HG02763 (cell line): ENCODE measurements around the gene COG2.
"Not testable (repeated sequence)": the region's sequence is repeated elsewhere in the genome, so short reads cannot be mapped to it uniquely, and the experiment has no call there.

ENCODE experiments used
- ATAC-seq: cut with Tn5 transposase; IDR thresholded peaks from one replicate; pipeline ENCODE4 v1.9.1; 2021; ENCODE audit warnings: mild to moderate bottlenecking, moderate library complexity; ENCODE audit not compliant: unreplicated experiment

COG2 gene

GRCh38 chr1:230713547-230713914 lies 71.2 kb downstream of the COG2 start:
- ATAC-seq: no peak

GRCh38 chr1:230713915-230714764 lies 71.9 kb downstream of the COG2 start, which contains the start of gene AGT:
Gene AGT (minus strand): TSS chr1:230714122. CDS start chr1:230710823, 3,299 bp downstream.
- no peak for ATAC-seq

DNA sequence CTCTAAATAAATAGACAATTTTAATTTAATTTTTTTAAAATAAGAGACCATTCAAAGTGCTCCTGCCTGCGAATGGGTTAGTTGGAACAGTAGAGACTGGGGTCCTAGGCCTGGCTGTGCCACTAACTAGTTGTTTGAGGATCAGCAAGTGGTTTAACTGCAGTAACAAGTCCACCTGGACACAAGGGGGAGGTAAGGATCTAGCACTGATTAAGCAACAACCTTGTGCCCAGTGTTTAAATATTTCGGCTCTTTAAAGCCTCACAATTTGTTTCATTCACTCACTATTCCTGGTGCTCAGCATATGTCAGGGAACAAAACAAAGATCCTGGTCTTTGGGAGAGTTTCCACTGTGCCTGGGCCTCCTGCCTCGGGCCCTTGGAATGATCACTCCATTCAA lies 73.2 kb downstream of the COG2 start:
- no peak for ATAC-seq

- ATAC-seq: not testable (repeated sequence)
These were observed 74.2 kb downstream of the COG2 start for GRCh38 chr1:230716453-230716852.

GRCh38 chr1:230717251-230717650 lies 75.0 kb downstream of the COG2 start:
- no peak for ATAC-seq

DNA sequence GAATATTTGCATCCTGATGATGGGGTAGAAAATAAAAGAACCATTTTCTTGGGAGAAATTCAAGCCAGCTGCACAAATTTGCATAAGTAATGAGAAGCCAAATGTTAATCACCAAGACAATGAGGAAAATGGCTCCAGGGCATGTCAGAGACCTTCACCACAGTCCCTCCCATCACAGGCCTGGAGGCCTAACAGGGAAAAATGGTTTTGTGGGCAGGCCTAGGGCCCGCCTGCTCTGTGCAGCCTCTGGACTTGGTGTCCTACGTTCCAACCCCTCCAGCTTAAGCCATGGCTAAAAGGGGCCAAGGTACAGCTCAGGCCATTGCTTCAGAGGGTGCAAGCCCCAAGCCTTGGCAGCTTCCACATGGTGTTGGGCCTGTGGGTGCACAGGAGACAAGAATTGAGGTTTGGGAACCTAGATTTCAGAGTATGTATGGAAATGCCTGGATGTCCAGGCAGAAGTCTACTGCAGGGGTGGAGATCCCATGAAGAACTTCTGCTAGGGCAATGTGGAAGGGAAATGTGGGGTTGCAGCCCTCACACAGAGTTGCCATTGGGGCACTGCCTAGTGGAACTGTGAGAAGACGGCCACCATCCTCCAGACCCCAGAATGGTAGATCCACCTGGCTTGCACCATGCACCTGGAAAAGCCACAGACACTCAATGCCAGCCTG lies 79.7 kb downstream of the COG2 start:
- ATAC-seq: not testable (repeated sequence)

GRCh38 chr1:230725256-230726012 lies 83.2 kb downstream of the COG2 start:
- ATAC-seq: no peak

GRCh38 chr1:230728710-230729392 lies 86.6 kb downstream of the COG2 start:
- ATAC-seq: no peak

DNA sequence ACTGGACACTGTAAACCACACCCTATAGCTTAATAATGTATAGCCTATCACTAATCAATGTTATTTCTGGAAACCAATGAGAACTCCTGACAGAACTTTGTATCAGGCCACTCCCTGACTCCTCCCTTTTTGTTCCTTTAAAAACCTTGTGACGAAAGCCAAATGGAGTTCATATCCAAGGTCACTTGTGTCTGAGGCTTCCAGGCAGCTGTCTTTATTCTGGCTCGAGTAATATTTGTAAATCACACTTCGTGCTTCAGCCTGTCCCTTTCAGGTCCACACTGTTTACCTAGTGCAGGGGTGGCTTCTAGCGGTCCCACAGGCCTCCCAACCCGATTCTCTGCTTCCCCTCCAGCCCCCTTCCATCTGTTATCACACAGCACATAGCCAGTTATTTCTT lies 88.7 kb downstream of the COG2 start:
- no peak for ATAC-seq

- no peak for ATAC-seq
These were observed 93.2 kb downstream of the COG2 start for GRCh38 chr1:230735447-230735846.

DNA sequence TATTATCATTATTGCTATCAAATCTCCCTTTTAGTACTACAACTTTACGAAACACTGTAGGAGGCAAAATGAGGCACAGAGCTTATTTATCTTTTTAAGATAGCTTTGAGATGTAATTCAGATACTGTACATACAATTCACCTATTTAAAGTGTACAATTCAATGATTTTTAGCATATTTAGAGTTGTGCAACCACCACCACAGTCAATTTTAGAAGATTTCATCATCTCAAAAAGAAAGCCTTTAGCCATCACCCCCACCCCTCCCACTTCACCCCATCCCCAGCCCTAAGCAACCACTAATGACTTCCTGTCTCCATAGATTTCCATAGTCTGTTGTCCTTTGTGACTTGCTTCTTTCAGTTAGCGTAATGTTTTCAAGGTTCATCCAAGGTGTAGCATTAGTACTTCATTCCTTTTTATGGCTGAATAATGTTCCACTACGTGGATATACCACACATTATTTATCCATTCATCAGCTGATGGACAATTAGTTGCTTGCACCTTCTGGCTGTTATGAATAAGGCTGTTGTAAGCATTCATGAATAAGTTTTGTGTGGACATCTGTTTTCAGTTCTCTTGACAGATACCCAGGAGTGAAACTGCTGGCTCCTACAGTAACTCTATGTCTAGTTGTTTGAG lies 95.5 kb downstream of the COG2 start:
- ATAC-seq: no peak

DNA sequence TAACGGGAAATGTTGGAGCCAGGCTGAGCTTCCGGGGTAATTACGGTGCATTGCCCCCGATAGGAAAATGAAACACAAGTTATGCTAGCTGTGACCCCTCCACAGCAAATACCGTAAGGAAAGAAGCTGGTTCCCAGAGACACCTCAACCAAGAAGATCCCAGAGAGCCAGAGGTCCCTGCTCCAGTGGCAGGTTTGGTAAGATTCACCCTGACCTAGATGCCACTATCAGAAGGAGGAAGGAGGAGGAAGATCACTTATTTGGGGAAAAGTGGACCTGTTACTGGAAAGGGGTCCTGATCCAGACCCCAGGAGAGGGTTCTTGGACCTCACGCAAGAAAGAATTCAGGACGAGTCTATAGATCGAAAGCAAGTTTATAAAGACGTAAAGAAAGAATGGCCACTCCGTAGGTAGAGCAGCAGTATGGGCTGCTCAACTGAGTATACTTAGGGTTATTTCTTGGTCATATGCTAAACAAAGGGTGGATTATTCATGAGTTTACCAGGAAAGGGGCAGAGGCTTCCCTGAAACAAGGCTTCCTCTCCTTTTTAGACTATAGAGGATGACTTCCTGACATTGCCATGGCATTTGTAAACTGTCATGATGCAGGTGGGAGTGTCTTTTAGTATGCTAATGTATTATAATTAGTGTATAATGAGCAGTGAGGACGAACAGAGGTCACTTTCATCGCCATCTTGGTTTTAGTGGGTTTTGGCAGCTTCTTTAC lies 97.4 kb downstream of the COG2 start:
- ATAC-seq: no peak
